KBM-7 (cell line): ENCODE measurements around the gene PRKCZ.
A peak's percentile ranks its signal among the peaks of the same experiment; 100 is the strongest.

Experiments
- DNase-seq: peaks from one replicate; pipeline ENCODE4 v3.0.0-alpha.2; 2015
- in situ Hi-C: fragments of 300-500 bp; cut with MboI; formaldehyde crosslinking; loops from 2 replicates; pipeline ENCODE4 v1.14.3; 2020; ENCODE audit warnings: low sequenced_read_pairs, low pct_unique_long_range_greater_than_20kb, mixed read lengths

The PRKCZ gene

DNA sequence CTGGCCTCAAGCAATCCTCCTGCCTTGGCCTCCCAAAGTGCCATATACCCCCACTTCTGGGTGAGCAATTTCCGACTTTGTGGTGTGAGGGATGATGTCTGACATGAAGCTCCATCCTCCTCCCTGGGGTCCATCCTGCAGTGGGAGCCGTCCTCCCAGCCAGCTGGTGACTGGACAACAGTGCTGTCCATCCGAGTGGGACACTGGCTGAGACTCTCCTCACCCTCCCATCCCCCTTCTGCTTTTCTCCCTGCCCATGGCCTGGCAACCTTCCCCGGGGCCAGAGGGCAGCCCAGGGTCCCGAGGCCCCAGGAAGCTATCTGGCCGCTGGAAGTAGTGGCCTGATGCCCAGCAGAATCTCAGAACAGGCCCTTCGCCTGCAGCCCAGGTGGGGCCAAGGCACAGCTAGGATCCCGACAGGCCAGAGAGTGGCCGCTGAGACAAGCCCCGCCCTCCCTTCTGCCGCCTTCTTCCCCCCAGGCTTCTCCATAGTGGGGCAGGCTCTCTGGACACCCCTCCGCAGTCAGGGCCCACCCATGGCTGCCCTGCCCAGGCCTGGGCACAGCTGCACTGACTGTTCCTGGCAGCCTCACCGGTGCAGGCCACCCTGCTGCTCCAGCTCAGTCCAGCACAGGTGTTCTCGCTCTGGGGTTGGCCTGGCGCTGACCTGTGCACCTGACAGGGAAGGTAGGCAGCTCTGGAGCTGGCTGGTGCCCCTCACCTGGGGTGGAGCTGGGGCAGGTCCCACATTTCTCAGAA, 152.8 kb downstream of the PRKCZ start:
- in situ Hi-C loops = no loop called here
- DNase-seq = no peak

DNA sequence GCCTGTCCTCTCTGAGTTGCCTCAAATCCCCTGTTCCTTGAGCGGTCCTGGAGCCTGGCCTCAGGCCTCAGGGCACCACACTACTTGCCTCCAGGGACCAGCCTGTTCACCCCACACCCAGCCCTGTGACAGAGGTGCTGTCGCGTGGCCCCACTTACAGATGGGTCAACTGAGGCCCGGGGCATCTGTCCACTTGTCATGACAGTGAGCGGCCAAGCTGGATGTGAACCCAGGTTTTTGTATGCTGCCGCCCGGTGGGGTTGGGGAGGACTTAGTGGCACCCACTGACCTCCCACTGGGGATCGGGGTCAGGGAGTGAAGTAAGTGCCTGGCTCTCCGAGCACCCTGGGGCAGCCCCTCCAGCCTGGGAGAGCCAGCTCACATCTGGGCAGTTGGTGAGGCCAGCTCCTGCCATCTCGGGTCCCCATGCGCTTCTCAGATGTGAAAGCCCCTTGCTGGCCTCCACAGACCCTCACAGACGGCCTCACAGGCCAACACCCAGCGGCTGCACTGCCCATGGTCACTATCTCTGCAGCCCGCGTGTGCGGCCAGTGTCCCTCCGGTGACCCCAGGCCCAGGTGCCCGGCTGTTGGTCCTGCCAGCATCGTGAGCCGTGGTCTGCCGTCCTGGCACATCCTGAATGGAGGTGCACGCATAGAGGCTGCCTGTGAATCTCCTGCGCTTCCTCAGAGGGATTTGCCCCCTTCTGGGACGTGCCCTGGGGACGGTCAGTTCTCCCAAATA, 153.6 kb downstream of the PRKCZ start:
- DNase-seq = no peak
- in situ Hi-C loops = no loop called here

DNA sequence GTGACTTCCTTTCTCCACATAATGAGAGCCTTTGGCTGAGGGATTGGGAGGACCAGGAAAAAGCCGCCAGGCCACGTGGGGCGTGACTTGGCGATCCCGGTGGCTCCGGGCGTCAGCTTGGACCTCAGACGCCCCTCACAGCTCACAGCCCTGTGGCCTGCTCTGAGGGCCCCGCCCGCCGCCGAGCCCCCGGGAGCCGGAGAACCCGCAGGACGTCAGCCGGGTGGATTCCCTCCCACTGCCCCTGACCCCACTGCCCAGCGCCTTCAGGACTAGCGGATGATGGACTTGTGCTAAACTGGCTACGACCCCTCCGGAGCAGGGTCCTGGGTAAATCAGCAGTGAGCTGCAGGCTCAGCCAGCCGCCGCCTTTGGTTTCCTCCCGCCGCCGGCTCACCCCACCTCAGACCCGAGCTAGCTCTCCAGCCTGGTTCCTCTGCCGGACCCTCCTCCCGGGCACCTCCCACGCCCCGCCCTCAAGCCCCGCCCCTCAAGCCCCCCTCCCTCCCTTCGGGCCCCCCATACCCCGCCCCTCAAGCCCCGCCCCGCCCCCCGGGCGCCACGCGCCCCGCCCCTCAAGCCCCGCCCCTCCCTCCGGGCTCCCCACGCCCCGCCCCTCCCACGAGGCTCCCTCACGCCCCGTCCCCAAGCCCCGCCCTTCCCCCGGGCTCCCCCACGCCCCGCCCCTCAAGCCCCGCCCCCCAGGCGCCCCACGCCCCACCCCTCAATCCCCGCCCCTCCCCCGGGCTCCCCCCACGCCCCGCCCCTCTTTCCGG, 154.4 kb downstream of the PRKCZ start:
- in situ Hi-C loops = no loop called here
- DNase-seq = peak; percentile 61

DNA sequence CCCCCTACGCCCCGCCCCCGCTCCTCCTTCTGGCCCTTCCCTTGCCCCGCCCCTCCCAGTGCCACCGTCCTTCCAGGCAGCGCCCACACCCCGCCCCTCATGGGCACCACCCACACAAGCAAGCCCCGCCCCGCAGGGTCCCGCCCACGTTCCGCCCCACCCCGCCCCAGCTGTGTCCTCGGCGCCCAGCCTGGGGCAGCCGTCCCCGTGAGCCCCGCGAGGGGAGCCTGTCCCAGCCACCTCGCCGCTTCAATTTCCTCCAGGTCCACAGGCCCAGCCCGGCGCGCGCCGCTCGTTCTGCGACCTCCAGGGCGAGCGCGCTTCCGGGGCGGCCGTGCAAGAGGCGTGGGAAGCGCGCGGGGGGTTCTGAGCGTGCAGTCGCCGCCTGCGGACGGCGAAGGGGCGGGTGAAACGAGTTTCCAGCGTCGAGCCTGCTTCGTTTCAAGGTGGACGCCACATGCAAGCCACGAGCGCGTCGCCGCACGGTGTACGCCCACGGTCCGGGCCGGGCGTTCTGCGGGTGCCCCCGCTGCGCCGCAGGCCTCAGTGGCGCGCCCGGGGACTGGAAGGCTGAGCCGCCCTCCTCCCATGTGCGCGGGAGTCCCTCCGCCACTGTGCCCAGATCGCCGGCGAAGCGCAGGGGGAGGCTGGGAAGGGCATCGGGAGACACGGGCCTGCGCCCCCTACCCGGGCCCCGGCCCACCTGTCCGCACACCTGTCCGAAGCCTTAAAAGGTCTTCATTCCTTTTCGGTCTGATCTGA, 155.2 kb downstream of the PRKCZ start:
- in situ Hi-C loops = no loop called here
- peak; percentile 25 for DNase-seq

DNA sequence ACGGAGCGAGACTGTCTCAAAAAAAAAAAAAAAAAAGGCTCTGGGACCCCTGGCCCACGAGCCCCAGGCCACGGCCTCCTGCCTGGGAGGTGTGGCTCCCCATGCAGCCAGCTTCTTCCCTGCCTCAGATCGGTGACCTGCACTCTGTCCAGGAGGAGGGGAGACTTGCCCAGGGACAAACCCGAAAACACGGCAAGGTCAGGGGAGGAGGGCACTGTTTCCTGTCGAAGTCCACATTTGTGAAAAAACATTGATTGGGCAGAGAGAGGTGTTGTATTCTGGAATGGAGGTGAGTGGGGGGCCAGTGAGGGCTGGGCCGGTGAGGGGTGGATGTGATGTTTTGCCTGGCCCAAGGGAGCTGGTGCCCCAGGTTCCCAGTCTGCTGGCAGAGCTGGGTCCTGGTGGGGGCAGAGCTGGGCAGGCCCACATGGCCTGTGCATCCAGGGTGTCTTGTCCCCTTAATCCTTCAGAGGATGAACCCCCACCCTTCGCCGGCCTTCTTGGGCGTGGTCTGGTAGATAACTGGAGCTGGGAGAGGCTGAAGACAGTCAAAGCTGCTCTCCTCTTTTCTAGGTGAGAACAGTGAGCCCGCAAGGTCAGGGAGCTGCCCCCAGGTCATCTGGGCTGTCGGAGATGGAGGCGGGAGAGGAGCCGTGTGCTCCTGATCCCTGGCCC, 156.7 kb downstream of the PRKCZ start:
- in situ Hi-C loops = no loop called here
- no peak for DNase-seq

DNA sequence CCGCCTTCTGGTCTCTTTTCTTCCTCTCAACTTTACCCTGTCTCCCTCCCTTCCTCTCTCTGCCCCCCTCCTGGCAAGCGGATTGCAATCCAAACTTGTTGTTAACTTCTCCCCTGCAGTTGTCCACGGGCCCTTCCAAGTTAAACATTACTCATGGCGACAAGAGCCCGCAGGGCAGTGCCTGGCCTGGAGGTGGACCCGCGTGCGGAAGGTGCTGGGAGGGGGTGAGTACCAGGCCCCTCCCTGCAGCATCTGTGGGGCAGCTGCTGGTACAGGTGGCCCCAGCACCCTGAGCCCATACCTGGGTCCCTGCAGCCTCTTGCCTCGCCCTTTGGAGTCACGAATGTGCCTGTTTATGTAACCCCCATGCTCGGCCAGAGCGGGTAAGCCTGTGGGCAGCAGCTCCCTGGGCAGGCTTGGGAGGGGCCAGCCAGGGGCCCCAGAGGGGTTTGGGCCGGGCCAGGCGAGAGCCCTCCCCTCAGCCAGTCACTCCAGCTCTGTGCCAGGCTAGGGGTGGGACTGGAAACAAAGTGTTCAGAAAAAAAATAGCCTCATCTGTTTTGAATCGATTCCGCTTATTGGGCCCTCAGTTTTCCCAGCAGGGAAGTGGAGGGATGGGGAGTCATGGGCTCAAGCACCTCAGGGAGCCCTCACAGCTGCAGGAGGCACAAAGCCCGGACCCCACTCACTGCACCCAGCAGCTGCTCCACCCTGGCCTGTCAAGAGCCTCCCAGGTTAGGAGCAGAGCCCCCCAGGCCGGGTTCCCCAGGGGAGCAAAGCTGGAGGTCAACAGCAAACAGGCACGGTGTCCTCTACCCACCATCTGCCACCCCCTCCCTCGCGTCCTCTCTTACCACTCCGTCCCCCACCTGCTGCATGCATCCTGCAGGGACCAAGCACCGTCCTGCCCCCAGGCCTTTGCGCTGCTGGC, 158.4 kb downstream of the PRKCZ start:
- in situ Hi-C loops = no loop called here
- peak; percentile 19 for DNase-seq

DNA sequence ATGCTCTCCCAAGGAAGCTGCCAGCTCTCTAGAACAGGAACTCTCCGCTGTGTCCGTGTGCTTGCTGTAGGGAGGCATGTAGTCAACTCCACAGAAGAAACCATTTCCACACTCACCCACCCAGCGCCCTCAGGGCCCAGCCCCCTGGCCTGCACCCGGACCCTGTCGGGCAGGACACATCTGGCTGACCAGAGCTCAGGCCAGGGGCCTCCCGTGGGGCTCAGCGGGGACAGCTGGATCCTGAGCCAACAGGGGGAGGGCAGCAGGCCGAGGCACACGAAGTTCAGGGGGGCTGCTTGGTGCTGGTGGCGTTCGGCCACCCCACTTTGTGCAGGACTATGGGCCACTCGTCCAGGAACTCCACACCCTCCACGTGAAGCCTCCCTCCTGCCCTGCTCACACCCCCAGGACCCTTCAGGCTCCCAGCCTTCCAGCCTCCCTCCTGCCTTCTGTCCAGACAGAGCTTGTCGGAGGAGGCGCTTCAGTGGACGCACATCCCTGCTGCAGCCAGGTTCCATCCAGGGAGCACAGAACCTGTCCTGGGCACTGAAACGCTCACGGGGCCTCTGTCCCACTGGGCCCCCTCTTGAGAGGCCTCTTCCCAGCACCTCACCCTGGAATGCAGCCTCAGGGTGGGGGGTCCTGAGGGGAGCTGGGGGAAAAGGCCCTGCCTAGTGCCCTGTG, 159.3 kb downstream of the PRKCZ start:
- in situ Hi-C loops = no loop called here
- DNase-seq = no peak

DNA sequence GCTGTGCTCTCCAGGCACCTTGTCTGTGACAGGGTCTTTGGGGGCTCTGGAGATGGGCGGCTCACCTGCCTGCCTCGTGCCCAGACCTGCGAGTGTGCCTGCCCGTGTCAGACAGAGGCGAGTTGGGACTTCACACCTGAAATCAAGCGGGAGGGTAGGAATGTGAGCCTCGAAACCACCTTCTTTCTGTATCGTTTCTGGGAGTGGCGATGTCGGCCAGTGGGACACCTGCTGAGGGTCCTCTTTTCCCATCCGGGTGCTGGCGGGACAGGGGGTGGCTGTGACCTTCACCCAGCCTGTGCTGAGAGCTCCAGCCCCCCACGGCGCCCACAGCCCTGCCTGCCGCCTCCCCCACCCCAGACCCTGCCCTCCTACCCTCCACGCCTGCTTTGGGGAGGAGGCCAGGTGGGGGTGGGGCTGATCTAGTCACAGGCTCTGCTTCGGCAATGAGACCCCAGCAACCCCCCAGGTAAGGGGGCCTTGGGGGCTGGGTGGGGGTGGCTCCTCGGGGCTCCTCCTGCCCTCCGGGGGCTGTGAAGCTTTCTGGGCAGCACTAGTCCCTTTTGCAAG, 160.0 kb downstream of the PRKCZ start:
- no peak for DNase-seq
- in situ Hi-C loops = no loop called here

DNA sequence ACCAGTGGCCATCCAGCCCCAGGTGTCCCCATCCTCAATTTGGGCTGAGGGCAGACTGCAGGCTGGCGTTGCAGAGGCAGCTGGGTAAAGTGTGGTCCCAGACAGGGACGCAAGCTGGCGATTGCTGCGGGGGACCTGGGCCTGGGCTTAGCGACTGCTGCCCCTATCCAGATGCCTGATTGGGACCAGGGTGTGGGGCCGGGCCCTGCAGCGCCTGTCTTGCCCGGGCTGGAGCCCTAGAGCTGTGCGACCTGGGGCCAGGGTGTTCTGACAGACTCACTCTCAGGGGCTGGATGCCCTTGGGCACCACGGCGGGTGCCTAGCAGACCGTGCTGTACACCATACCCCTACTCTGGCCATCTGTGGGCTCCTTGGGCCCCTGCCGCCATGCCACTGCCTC, 160.6 kb downstream of the PRKCZ start:
- DNase-seq = no peak
- in situ Hi-C loops = no loop called here

DNA sequence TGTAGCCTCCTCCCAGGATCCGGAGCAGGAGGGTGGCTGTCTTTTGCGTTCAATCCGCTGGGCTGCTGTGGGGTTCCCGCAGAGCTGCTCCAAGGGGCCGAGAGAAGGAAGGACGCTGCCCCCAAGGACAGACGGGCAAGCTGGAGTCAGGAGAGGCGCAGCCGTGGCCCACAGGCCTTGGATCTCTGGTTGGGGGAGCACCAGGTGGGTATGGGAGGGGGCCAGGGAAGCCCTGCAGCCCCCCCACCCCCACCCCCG, 162.0 kb downstream of the PRKCZ start:
- in situ Hi-C loops = no loop called here

DNA sequence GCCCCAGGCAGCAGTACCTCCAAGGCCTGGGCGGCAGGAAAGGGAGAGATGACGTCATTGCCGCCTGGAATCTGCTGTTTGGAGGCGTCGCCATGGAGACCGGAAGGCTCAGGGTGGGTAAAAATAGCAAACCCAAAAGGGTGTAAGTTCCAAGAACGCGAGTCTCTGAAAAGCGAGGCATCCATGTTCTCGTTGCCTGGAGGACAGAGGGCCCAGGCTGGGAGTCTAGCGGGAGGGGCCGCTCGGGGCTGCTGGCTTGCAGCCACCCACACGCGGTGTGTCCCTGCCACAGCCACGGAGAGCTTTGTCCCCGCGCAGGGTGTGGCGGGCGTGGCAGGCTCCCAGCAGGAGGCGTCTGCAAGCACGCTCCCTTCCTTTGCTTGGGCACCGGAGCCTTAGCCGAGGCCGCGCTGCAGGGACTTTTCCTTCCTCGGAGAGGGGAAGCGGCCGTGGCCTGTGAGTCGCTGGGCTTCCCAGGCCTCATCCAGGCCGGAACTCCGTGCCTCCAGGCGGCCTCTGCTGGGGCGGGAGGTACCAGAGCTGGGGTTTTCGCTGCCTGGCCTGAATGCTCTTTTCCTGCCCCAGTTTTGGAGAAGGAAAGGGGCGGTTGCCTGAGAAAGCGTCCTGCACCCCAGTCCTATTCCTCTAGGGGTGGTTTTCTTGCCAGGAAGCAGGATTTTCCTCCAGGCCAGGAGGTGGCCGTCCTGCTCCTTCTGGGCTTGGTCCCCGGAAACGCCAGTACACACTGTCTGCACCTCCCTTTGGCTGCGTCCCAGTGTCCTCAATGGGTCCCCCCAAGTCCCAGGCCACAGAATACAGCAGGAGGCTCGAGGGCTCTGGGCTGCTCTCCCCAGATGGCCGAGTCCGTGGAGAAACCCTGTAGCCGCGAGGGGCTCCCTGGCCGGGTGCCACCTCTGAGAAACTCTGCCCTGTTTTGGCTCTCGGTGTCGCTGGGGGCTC, 162.6 kb downstream of the PRKCZ start:
- in situ Hi-C loops = no loop called here
- DNase-seq = peak; percentile 95

More for the DNA sequence above, 162.0 kb downstream of the PRKCZ start:
- no peak for DNase-seq

DNA sequence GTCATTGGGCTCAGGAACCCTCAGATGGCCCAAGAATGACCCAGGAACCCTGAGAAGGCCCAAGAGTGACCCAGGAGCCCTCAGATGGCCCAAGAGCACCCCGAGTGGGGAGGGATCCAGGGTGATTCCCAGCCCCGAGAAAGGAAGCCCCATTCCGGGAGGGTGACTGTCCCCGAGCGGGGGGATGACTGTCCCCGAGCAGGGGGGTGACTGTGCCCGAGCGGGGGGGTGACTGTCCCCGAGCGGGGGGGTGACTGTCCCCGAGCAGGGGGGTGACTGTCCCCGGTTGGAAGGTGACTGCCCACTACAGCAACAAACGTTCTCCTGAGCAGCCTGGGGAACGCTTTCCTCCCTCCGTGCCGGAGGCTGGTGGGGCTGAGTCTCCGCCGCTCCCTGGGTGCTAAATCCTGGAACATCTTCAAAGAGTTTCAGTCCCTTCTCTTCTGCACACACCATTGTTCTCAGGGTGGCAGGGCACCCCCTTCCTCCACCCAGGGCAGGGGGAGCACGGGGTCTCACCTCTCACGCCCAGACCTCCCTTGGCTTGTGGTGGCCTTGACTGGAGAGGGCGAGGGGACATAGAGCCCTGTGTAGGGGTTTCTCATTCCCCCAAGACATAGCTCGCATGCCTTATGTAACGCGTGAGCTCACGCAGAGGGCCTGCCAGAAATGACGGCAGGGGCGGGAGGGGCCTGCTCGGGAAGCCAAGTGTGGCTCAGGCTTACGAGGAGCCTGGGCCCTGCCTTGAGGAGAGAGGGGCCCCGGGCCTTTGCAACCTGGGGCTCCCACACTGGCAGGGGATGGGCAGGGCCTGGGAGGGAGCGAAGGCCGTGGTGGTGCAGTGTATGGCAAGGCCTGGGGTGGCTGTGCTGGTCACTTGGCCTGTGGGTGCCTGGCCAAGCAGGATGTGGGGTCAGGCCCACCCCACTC, 163.6 kb downstream of the PRKCZ start:
- in situ Hi-C loops = no loop called here
- DNase-seq = no peak

DNA sequence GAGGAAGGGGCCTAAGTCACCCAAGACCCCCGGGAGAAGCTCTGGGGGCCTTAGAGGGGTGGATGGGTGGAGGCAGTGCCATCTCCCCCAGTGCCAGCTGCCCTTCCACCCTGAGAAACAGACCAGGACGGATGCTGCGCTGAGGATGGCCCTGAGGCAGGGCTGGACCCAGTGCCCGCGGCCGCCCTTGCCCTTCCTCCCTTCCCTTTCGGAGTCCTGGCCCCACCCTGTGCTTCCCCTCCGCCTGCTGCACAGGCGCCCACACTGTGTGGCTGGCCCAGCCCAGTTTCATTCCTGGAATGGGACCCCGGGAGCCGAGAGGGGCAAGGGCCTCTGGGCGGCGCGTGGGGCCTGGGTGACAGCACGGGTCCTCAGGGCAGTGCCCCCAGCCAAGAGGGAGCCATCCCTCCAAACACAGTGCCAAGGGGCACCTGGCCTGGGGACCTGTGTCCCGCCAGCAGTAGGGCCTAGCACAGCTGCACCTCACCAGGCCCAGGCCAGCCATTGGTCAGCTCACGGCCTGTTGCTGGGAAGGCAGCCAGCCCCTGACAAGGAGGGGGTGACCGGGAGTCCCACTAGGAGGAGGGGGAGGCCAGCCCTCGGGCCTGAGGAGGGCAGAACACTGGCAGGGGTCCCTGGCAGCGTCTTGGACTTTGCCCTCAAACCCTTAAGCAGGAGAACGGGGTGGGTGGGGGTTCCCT, 164.5 kb downstream of the PRKCZ start:
- in situ Hi-C loops = no loop called here
- DNase-seq = no peak

DNA sequence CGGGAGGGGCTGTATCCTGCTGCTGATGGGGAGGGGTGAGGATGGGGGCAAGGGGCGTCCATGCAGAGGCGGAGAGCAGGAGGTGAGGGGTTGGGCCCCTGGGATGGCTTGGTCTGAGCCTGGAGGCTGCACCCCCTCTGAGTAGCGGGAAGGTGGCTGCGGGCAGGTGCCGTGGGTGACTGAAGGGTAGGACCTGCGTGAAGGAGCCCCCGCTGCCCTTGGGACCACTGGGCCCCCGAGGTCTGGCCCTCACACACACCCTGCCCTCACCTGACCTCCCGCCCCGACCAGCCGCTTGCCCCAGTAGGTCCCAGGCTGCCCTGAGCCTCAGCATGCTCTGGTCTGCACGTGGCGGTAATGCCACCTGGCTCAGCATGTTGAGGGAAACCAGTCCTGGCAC, 165.1 kb downstream of the PRKCZ start:
- DNase-seq = no peak
- in situ Hi-C loops = no loop called here
